ENCODE results near the gene SLFN12L. TPM values are rescaled to one million over a fixed set of nuclear protein-coding genes. Genes with fewer than 3 reads are reported as not detected.
"Not testable (repeated sequence)": the region's sequence is repeated elsewhere in the genome, so short reads cannot be mapped to it uniquely, and the experiment has no call there.

SLFN12L gene
- total RNA-seq, 4 donors from 2014 or later, result 1.2 to 3.5 (median 1.6) TPM

DNA sequence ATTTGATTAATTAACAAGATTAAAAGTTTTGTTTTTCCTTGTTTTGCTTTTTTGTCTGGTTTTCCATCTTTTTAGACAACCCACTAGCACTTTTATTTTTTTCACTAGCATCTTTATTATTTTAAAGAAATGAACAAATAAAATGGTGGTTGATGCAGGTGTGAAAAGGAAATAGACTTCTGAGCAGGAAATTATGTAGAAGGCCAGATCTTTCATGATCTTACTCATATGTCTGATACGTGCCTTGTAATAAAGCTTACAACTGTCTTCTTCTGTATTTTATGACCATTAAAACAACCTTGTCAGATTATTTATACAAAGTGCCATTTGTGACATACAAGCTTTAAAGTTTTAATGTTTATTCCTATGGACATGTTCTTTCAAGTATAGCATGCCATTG is 6.3 kb downstream of the SLFN12L start:
- Histone ChIP-seq H3K27me3 (no peaks in the 10 kb centered on the region), H3K4me3 (replicated peaks in 1 of 3) (no peak overlapping the region), H3K36me3 (no peaks in the 10 kb centered on the region), H3K9me3 (no peaks in the 10 kb centered on the region), H3K27ac (no peak overlapping the region), H3K4me1 (no peaks in the 10 kb centered on the region)
- TF ChIP-seq POLR2A (IDR thresholded peaks at IDR 0.05), result no peak
- TF ChIP-seq, protein P1, sequence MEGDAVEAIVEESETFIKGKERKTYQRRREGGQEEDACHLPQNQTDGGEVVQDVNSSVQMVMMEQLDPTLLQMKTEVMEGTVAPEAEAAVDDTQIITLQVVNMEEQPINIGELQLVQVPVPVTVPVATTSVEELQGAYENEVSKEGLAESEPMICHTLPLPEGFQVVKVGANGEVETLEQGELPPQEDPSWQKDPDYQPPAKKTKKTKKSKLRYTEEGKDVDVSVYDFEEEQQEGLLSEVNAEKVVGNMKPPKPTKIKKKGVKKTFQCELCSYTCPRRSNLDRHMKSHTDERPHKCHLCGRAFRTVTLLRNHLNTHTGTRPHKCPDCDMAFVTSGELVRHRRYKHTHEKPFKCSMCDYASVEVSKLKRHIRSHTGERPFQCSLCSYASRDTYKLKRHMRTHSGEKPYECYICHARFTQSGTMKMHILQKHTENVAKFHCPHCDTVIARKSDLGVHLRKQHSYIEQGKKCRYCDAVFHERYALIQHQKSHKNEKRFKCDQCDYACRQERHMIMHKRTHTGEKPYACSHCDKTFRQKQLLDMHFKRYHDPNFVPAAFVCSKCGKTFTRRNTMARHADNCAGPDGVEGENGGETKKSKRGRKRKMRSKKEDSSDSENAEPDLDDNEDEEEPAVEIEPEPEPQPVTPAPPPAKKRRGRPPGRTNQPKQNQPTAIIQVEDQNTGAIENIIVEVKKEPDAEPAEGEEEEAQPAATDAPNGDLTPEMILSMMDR (IDR thresholded peaks at IDR 0.05), result no peak
- intact Hi-C loops (cut with DNase I), result loop anchor here (10.0 kb wide), 1 partner anchor 356 kb away; no protein-coding TSS in a partner anchor
- WGBS, 2 donors, result 74 to 88% methylated on average over 1 of the region's 1 CpG
- DNase-seq, result no peak

DNA sequence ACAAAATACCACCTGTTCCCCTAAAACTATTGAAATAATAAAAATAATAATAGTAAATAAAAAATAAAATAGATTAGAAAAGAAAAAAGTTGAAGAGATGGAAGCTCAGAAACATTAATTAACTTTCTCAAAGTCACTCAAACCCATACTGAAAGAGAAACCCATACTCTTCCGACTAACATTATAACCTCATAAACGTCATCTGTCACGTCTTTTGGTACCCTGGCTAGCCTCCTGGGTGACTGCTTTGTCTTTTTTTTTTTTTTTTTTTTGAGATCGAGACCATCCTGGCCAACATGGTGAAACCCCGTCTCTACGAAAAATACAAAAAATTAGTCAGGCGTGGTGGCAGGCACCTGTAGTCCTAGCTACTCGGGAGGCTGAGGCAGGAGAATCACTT is 7.6 kb downstream of the SLFN12L start:
- H3K27me3 ChIP-seq, result no peaks in the 10 kb centered on the region
- TF ChIP-seq, protein P1 (IDR thresholded peaks at IDR 0.05), result no peak
- no peak for TF ChIP-seq POLR2A (IDR thresholded peaks at IDR 0.05)
- DNase-seq, result no peak
- 83 to 89% methylated on average over 8 of the region's 8 CpGs for WGBS, 2 donors
- H3K4me3 ChIP-seq (replicated peaks in 1 of 3), result no peak overlapping the region
- H3K36me3 ChIP-seq, result no peaks in the 10 kb centered on the region
- H3K9me3 ChIP-seq, result no peaks in the 10 kb centered on the region
- H3K4me1 ChIP-seq, result no peaks in the 10 kb centered on the region
- no peak overlapping the region for H3K27ac ChIP-seq
- intact Hi-C loops (cut with DNase I), result loop anchor here (10.0 kb wide), 1 partner anchor 355 kb away; no protein-coding TSS in a partner anchor

DNA sequence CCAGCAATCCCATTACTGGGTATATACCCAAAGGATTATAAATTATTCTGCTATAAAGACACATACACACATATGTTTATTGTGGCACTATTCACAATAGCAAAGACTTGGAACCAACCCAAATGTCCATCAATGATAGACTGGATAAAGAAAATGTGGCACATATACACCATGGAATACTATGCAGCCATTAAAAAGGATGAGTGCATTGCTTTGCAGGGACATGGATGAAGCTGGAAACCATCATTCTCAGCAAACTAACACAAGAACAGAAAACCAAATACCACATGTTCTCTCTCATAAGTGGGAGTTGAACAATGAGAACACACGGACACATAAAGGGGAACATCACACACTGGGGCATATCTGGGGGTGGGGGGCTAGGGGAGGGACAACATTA is 8.2 kb downstream of the SLFN12L start:
- 93 to 100% methylated on average over 1 of the region's 1 CpG for WGBS, 2 donors
- H3K9me3 ChIP-seq; H3K4me3 ChIP-seq (replicated peaks in 1 of 3); intact Hi-C loops (cut with DNase I); H3K4me1 ChIP-seq; DNase-seq; H3K27ac ChIP-seq; H3K27me3 ChIP-seq; H3K36me3 ChIP-seq: not testable (repeated sequence)

DNA sequence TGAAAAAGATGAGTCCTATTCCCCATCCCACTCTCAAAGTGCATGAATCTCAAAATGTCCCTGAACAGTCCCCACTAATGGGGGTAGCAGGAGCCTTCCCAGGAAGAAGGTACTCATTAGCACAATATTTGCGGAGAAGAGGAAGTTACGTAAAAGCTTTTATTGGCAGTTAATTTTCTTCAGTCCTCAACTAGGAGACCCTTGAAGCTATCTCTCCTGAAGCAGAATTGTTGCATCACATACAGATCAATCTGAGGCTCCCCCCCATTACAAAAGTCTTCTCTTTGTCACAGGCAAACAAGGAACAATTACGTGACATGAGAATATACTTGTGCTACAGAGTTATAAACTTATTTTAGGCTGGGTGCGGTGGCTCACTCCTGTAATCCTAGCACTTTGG is 14.2 kb downstream of the SLFN12L start:
- Histone ChIP-seq H3K4me3 (replicated peaks in 1 of 3) (no peak overlapping the region), H3K27me3 (no peaks in the 10 kb centered on the region), H3K27ac (no peak overlapping the region), H3K36me3 (no peaks in the 10 kb centered on the region), H3K4me1 (no peaks in the 10 kb centered on the region), H3K9me3 (no peaks in the 10 kb centered on the region)
- TF ChIP-seq, protein P1 (IDR thresholded peaks at IDR 0.05), result no peak
- TF ChIP-seq POLR2A (IDR thresholded peaks at IDR 0.05), result no peak
- 84 to 93% methylated on average over 4 of the region's 4 CpGs for WGBS, 2 donors
- intact Hi-C loops (cut with DNase I), result no loop called here
- no peak for DNase-seq

DNA sequence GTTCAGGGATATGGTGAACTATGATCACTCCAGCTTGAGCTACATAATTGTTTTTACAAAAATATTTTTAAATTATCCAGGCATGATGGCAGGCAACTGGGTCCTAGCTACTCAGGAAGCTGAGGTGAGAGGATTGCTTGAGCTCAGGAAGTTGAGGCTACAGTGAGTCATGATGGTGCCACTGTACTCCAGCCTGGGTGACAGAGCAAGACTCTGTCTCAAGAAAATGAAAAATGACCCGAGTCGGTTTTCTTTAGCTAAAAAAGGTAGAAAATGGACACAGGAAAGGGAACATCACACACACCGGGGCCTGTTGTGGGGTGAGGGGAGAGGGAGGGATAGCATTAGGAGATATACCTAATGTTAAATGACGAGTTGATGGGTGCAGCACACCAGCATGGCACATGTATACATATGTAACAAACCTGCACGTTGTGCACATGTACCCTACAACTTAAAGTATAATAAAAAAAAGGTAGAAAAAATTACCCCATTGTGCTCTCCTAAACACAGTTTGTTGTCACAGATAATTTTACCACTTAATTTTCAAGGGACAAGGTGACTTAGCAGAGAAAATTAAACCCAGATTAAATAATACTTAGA is 15.7 kb downstream of the SLFN12L start:
- intact Hi-C loops (cut with DNase I); H3K27me3 ChIP-seq; DNase-seq; H3K27ac ChIP-seq; H3K4me1 ChIP-seq; H3K9me3 ChIP-seq; H3K4me3 ChIP-seq (replicated peaks in 1 of 3); H3K36me3 ChIP-seq: not testable (repeated sequence)
- WGBS, 2 donors, result 67 to 77% methylated on average over 5 of the region's 5 CpGs

DNA sequence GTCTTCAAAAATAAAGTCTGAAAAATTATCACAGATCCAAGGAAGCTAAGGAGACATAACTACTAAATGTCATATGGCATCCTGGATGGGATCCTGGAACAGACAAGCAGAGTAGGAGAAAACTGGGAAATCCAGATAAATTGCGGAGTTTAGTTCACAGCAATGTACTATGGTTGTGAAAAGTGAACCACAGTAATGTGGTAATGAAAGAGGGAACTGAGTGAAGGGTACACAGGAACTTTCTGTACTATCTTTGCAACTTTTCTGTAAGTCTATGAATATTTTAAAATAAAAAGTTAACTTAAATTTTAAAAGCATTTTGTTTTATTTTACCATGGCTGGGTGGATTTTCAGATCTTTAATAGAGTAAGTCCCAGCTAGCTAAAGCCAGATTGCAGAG is 16.3 kb downstream of the SLFN12L start:
- Histone ChIP-seq H3K27me3 (peaks cover 3% of the 10 kb centered on the region), H3K4me1 (no peaks in the 10 kb centered on the region), H3K36me3 (no peaks in the 10 kb centered on the region), H3K27ac (no peak overlapping the region), H3K9me3 (no peaks in the 10 kb centered on the region), H3K4me3 (replicated peaks in 1 of 3) (no peak overlapping the region)
- DNase-seq, result no peak
- intact Hi-C loops (cut with DNase I), result no loop called here
- 86 to 95% methylated on average over 1 of the region's 1 CpG for WGBS, 2 donors
- TF ChIP-seq, protein P1 (IDR thresholded peaks at IDR 0.05), result no peak
- no peak for TF ChIP-seq POLR2A (IDR thresholded peaks at IDR 0.05)
